HG03575 (cell line): Measurements from ENCODE around the gene PGLYRP3.

ENCODE experiments used
- ATAC-seq: cut with Tn5 transposase; IDR thresholded peaks from one replicate; pipeline ENCODE4 v1.9.1; 2021; ENCODE audit not compliant: unreplicated experiment, insufficient number of reproducible peaks, low FRiP score; ENCODE audit errors: extremely low read depth

Gene PGLYRP3

DNA sequence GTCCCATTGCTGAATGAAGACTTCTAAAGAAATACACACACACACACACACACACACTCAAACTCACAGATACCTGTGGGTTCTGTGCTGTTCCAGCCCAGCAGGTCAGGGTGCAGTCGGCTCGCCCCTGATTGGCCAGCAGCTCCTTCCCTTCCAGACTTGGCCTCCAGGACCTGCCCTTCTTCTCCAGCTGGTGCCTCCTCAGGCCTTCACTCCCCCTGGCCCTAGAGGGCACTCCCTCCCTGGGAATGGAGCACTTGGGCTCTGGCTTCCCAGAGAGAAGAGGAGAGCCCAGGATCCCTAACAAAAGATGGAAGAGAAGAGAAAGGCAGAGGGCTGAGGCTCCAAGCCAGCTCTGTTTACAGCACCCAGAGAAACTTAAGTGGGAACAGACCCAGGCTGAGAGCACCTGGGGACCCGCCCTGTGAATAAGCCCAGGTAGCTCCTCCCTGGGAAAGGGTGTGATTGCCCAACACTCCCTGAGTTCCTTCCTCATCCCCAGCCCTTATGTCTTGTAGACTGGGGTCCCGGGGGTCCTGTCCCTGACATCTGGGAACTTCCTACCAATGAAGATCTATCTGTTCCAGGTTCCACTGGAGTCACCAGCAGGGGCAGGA lies at the start of gene PGLYRP3:
Gene PGLYRP3 (minus strand): TSS at position 383 of the 617 bp plus-strand sequence. CDS start 2,287 bp downstream, outside the sequence.
- no peak for ATAC-seq

- ATAC-seq = no peak
Observed at GRCh38 chr1:153362187-153362775, 49.5 kb upstream of the PGLYRP3 start.

- ATAC-seq = no peak
Observed at GRCh38 chr1:153361480-153362109, 48.8 kb upstream of the PGLYRP3 start.

GRCh38 chr1:153360592-153361479 lies 48.1 kb upstream of the PGLYRP3 start:
- ATAC-seq = no peak

- no peak for ATAC-seq
Observed at GRCh38 chr1:153360190-153360589, 47.4 kb upstream of the PGLYRP3 start.

DNA sequence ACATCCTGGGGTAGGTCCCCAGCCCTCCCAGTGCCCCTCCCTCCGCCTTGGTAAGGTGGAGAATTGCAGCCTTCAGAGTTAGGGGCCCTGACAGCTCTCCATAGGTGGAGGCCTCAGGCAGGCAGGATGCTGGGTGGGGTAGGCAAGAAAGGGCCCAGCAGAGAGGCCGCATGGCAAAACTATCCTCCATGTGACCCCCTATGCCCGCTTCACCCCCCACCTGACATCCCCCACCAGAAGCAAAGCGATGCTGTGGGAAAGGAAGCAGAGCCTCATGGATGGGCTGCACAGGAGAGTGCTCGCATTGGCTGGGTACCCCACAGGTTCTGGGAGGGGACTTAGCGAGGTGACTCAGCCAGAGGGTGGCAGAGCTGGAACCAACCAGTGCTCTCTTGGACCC lies 46.5 kb upstream of the PGLYRP3 start:
- ATAC-seq = no peak

DNA sequence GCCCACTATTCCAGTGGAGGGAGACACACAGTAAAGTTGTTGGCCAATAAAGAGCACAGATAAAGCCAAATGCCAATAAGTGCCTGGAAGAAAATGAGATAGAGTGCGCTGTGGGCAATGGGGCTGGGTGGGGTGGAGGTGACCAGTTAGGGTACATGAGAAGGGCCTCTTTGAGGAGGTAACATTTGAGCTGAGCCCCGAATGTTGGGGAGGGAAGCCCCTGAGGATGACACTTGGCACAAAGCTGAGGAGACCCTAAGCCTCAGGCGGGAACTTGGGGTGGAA lies 45.9 kb upstream of the PGLYRP3 start:
- ATAC-seq = no peak

DNA sequence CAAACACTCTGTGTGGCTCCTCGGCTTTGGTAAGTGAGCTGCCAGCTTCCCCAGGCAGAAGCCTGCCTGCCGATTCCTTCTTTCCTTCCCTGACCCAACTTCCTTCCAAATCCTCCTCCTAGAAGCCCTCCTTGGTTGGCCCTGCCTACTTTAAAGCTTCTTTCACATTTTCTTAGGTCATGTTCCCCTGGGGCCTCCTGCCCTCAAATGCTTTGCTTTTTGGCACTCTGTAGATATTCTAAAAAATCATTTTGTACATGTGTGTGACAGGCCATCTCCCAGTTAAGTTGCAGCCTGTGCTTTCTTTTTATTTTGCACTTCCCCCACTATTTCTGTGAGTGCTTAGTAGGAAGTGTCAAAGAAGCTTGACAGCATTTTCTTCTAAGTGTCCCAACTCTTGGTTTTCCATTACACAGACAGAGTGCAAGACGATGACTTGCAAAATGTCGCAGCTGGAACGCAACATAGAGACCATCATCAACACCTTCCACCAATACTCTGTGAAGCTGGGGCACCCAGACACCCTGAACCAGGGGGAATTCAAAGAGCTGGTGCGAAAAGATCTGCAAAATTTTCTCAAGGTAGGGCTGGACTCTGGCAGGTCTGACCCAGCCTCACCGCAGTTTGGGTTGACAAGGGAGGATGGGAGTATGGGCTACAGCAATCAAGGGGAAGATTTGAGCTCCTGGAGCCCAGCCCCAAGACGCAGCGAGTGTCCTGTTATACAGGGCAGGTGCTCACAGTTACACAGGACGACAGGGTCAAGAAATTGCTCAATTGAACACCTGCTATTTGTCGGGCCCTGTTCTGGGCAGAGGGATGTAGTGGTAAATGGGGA lies 45.3 kb upstream of the PGLYRP3 start, which contains the start of gene S100A9:
Gene S100A9 (plus strand): TSS at position 2 of the 838 bp plus-strand sequence. CDS start 430 bp downstream, at position 432.
- ATAC-seq = no peak

GRCh38 chr1:153357076-153357852 lies 44.5 kb upstream of the PGLYRP3 start:
- no peak for ATAC-seq

GRCh38 chr1:153356392-153357075 lies 43.8 kb upstream of the PGLYRP3 start:
- no peak for ATAC-seq

DNA sequence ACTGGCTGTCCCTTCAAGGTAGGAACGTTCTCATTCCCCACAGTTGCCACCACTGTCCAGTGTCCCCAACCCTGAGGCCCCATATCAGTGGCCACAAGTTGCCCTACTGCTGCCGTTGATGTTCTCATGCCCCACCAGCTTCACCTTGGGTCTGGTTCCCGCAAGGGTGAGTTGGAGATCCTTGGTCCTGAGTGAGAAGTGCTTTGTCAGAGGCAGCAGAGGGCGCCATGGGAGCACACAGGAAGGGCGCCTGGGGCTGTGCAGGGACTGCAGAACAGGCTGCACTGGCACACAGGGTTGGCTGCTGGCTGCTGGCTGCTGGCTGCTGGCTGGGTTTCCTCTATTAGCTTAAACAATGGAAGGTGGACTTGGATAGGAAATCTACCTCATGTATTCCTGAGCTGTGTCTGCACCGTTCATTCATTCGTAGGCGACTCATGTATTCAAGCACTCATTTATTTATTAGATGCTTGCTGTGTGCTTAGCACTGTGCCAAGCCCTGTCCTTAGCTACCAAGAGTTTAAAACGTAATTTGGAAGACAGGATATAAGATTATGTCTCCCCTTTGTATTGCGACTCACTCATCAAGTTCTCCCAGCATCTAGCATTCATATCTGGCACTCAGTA lies 42.8 kb upstream of the PGLYRP3 start:
- ATAC-seq = no peak

DNA sequence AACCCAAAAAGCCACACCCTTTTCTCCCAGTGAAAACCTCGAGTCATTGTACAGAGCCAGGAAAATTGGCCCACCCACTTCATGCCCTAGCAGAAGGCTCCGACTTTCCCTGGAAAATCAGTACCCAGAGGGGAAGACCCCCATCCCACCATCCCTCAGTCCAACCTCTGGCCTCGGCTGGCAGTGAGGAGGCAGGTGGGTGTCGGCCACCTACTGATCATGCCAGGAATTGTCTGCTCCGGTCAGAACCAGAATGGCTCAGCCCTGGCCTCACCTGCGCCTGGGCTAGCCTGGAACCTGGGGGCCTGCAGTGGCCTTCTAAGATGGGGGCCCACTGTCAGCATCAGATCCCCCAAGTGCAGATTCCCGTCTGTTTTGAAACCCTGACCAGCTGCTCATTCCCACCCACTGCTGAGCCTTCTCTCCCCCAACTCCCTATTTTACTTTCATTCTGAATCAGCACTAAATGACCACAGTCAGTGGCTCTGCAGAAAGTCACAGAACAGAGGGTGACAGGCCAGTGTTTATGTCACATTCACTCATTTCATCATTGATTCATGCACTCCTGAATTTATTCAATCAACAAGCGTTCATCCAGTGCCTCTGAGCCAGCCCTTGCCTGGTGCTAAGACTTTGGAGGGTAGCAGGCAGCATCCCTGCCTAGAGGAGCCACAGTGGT lies 41.9 kb upstream of the PGLYRP3 start:
- ATAC-seq = no peak

GRCh38 chr1:153353226-153353947 lies 40.6 kb upstream of the PGLYRP3 start:
- no peak for ATAC-seq

- ATAC-seq = no peak
Observed at GRCh38 chr1:153352523-153352922, 39.8 kb upstream of the PGLYRP3 start.

GRCh38 chr1:153350321-153350957 lies 37.7 kb upstream of the PGLYRP3 start:
- ATAC-seq = no peak
